Measurements from ENCODE around the gene HLA-DQA2.
A peak's percentile ranks its signal among the peaks of the same experiment; 100 is the strongest.
"Not testable (repeated sequence)": the region's sequence is repeated elsewhere in the genome, so short reads cannot be mapped to it uniquely, and the experiment has no call there.

The HLA-DQA2 gene

DNA sequence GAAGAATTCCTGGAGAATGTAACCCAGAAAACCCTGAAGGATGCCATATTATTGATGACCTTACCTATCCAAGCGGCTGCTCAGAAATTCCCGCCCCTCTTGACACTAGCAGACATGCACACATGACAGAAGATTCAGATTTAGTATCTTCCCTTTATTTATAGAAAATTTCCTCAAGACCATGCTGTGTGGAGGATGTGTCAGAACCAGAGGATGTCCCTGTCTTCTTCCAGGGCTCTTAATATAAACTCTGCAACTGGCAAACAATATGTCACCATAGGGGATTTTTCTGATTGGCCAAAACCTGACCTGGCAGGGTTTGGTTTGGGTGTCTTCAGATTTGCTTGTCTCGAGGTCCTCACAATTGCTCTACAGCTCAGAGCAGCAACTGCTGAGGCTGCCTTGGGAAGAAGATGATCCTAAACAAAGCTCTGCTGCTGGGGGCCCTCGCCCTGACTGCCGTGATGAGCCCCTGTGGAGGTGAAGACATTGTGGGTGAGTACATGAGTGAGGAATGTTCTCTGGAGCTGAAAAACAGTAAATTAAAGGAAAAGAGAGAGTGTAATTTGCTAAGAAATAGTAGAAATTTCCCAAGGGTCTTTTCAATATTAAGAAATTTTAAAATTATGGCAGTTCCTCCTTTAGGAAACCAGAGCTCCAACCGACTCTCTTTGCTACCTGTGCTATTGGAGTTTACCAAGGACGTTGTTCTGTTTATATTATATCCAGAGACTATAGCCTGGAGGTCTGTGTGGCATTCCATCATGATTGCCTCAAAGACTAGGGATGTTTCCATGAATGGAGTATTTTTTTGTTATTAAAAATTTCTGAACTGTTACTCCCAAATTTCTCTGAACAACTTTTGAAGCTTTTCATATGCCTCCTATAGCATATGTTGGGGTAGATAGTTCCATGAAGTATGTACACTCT lies at the start of gene HLA-DQA2:
Gene HLA-DQA2 (plus strand): TSS at position 361 of the 930 bp plus-strand sequence. CDS start 53 bp downstream, at position 414.
- no peak for FAIRE-seq

DNA sequence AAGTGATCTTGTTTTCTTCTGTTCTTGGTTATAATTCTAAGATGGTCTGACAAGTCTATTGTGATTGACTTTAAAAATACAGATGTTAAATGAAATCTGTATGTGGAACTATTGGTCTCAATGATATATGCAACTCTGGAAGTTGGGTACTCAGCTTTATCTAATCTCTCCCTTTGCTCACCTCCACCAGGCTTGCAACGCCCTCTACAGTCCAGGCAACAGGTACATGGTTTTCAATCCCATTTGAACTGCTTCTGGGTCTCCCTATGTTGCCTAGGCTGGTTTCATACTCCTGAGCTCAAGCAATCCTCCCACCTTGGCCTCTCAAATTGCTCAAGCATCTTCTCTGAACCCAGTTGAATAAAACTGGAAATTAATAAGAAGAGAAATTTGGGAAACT lies 49.2 kb upstream of the HLA-DQA2 start:
- no peak for FAIRE-seq

DNA sequence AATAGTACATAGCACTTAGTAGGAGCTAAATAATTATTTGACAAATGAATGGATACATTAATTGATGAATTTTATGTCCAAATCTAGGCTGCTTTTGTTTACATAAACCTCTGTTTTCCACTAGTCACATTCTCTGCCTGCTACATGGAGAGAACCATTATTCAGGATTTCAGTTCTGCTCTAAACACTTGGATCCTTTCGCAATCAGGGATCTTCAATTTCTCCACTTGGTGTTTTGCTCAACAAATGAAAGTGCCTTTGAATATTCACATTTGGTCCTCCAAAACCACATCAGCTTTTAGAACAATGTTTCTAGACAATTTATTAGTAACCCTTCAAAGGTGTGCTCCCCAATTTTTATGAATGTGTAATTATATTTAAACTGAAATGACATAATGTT lies 44.2 kb upstream of the HLA-DQA2 start:
- FAIRE-seq, result no peak

DNA sequence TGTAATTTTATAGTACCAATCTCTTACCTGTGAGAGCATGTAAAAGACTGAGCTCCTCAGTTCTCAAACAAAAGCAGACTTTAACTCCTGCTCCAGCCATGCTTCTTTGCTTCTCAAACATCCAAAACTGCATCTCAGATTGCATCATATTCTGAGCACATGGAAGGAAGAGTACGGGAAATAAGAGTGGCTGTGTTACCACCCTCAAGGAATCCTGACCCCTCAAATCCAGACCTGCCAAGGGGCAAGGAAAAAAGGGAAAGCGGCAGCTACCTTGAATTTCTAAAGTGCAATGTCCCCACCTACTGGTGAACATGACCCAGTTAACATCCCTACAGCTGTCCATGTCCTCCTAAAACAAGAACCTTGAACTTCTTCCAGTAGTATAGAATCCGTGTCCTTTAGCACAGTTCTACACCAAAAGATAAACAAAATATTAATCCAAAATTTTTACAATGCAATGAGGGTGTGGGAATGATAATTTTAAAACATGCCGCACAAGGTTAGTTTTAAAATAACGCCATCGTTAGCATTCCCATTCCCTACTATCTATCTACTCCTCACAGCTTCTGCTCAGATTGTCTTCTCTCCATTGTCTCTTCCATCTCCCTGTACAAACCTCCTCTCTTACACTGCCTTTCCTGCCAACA lies 40.7 kb upstream of the HLA-DQA2 start:
- FAIRE-seq, result peak; percentile 93

DNA sequence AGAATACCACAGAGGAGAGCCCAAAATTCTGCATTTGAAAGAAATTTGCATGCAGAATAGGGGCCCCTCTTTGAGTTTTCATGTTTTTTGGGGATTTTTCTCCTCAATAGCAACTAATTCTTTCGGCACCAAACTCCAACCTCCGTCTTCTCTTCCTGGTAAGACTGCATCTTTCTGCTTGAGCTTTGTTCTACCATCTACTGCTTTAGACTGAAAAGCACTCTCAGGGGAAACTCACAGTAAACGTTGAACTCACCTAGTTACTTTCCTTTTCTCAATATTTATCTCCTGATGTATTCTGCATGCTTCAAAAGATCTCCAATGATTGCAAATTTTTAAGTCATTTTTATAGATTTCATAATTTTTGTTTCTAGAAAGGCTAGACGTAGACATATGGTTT lies 37.8 kb upstream of the HLA-DQA2 start:
- FAIRE-seq, result no peak

DNA sequence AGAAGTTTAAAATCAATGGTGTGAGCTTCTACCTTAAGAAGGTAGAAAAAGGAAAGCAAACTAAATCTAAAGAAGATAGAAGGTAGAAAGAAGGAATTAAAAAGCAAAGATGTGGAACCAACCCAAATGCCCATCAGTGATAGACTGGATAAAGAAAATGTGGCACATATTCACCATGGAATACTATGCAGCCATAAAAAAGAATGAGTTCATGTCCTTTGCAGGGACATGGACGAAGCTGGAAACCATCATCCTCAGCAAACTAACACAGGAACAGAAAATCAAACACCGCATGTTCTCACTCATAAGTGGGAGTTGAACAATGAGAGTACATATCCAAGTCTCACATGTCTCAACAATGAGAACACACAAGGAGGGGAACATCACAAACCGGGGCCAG lies 36.0 kb upstream of the HLA-DQA2 start:
- not testable (repeated sequence) for FAIRE-seq

DNA sequence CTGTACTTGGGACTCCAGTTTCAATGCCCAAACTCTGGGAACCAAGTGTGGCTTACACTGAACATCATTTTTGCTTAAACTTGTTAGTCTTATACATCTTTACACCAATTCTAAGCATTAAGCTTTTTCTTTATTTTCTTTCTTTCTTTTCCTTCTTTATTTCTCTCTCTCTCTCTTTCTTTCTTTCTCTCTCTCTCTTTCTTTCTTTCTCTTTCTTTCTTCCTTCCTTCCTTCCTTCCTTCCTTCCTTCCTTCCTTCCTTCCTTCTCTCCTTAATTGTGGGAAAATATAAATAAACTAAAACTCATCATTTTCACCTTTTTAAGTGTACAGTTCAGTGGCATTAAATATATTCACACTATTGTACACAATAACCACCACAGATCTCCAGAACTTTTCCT lies 31.6 kb upstream of the HLA-DQA2 start:
- FAIRE-seq, result no peak

DNA sequence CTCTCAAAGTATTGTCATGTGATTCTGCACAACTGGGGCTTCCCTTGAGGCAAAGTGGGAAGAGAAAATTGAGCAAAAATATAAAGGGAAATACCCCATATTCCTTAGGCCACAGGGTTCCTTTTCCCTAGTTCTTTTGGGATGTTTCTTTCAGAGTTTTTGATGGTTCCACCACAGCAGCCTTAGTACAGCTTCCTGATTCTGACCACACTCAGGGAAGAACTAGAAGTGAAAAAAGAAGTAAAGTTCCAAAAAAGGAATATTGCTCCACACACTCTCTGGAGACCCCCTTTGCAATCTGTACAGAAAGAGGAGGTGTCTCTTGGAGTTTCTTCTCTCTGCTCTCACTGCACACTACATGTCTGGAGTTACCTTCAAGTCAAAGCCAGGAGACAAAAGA lies 27.9 kb upstream of the HLA-DQA2 start:
- no peak for FAIRE-seq

DNA sequence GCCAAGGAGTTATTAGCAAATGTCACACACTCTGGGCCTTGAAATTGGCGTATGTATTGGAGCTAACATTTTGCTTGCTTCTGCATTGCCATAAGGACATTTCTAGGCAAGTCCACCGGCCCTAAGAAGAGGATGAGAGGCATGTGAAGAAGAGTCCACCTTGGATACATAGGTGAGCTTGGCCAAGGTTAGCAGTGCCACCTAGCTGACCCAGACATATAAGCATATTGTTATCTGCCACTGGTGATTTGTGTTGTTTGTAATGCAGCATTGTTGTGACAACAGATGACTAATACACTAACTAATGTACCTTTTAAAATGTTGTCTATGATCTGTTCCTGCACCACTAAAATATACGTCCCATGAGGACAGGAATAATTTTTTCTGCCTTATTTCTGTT lies 24.8 kb upstream of the HLA-DQA2 start:
- no peak for FAIRE-seq

DNA sequence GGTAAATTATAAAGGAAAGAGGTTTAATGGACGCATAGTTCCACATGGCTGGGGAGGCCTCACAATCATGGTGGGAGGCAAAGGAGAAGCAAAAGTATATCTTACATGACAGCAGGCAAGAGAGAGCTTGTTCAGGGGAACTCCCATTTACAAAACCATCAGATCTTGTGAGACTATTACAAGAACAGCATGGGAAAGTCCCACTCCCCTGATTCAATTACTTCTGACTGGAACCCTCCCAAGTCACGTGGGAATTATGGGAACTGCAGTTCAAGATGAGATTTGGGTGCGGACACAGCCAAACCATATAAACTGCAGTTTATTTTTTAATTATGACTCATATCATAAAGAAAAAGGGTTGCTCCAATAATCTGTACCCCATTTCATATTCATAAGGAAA lies 22.3 kb upstream of the HLA-DQA2 start:
- FAIRE-seq, result no peak

DNA sequence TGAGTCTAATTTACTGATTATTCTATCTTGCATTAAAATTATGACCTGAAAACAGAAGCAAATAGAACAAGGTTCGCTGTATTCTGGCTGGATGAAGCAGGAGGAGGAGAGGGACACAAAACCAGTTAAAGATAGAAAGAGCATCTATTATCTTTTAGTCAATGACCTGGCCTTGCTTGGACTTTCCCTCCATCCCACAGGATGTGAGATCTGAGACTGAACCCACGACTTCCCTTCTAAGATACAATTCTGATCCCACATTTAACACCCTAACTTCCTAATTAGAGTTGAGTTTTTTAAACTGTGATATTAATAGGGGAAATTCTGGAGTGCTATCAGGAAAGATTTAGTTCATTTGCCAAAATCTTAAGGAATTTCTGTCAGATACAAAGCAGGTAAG lies 3.1 kb upstream of the HLA-DQA2 start:
- no peak for FAIRE-seq

DNA sequence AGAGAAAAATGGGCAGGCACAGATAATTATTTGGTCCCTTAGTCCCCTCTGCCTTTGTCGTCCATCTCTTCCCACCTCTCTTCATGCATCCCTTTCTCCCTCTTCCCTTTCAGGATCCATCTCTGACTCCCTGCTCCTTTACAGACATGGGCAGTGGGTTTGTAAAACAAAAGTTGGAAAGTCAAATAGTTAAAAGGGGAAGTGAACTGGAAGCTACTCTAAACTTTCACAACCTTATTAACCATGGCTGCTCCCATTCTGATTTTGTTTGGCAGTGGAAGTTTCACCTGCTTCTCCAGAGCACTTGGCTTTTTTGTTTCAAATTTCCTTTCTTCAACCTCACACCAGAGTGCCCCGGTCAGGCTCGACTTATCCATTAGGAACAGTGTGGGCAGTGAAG lies 1.2 kb downstream of the HLA-DQA2 start:
- no peak for FAIRE-seq

DNA sequence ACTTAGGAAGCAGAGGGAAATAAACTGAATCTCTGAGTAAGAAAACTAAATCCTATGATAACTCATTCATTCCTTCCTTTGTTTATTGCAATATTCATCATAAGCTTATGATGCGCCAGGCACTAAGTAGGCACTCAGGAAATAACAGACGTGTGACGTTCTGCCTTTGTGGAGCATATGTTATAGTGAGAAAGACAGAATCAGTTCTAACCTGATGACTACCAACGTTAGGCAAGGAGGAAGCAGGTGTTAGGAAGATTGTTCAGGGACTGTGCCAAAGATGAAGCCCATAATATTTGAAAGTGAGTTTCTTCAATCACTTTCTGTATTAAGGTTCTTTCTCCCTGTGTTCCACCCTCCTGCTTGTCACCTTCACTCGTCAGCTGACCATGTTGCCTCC lies 3.6 kb downstream of the HLA-DQA2 start:
- FAIRE-seq, result no peak

DNA sequence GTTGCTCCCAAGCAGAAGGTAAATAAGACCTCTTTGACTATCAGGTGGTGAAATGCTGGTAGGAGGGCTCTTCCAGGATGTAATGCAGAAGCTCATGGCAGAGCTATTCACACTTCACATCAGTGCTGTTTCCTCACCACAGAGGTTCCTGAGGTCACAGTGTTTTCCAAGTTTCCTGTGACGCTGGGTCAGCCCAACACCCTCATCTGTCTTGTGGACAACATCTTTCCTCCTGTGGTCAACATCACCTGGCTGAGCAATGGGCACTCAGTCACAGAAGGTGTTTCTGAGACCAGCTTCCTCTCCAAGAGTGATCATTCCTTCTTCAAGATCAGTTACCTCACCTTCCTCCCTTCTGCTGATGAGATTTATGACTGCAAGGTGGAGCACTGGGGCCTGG lies 4.5 kb downstream of the HLA-DQA2 start:
- FAIRE-seq, result not testable (repeated sequence)

DNA sequence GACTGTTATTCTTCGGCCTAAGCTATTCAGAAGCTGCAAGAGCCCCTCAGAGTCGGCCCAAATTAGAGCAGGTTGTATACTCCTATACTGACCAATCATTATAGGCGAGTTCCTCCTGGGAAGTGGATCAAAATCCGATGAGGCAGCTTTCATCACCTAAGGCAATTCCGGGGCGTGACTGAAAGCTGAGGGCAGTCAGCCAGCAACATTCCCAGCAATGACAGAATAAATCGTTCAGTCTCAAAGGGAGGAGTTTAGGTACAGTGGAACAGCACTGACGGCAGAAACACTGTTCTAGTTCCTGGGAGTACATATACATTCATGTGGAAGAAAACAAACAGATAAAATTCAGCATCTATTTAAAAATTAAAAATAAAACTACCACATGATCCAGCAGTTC lies 11.4 kb downstream of the HLA-DQA2 start:
- FAIRE-seq, result no peak

DNA sequence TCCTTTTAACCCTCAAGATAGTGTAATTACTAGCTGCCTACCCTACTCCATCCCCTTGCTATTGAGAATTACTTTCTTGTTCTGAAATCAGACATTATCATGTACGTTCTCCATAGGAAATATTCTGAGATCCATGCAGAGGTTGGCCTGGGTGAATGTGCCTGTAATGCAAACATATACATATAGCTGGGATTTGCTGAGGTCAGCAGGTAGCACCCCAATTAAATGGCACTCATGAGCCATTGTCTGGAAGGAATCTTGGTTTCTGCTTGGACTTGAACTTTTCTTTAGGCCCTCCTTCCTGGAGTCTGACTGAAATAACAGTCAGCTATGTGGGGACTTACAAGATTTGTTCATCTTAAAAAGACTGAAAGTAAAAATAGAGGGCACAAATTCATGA lies 18.5 kb downstream of the HLA-DQA2 start:
- no peak for FAIRE-seq

DNA sequence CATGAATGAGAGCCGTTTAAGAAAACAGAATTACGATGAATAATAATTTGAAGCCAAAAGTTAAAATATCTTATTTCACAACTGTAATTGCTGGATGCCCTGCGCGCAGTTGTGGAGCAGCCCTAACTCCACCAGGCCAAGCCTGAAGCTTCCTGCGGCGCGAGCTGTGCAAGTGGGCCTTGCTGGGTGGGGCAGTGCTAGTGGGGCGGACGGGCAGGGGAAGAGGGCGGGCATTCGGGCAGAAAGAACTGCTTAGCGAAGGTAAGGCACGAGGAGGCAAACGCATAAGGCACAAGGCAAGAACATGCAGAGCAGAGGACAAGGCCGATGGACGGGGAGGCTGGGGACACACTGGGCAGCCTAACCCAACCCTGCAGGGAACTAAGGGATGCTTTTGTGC lies 19.9 kb downstream of the HLA-DQA2 start:
- FAIRE-seq, result no peak

DNA sequence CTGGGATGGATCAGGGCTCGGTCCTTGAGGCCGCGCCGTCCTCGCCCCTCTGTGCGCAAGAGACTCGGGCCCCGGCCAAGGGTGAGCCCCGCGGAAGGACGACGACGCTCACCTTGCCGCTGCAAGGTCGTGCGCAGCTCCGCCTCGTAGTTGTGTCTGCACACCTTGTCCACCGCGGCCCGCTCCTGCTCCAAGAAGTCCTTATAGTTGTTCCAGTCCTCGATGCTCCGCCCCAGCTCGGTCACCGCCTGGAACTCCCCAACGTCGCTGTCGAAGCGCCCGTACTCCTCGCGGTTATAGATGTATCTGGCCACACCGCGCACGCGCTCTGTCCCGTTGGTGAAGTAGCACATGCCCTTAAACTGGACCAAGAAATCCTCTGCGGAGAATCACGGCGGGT lies 20.4 kb downstream of the HLA-DQA2 start:
- FAIRE-seq, result no peak

DNA sequence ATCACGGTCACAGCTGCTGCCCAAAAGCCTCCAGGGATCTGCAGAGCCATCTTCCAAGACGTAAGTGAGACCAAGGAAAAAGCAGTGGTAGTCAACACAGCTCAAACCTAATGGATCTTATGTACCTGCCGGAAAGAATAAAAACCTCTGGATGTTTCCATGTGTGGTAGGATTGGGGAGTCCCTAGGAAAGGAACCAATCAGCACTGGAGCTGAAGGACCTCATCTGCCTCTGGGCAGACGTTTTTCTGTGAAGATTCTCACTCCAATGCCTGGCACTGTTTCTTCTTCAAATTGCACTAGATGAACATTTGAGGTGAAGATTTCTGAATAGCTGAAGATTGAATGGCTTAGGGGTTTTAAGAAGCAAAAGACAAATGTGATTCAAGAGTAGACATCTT lies 22.2 kb downstream of the HLA-DQA2 start, which contains the start of gene HLA-DQB2:
Gene HLA-DQB2 (minus strand): TSS at position 112 of the 400 bp plus-strand sequence. CDS start 62 bp downstream, at position 50.
- FAIRE-seq, result no peak

DNA sequence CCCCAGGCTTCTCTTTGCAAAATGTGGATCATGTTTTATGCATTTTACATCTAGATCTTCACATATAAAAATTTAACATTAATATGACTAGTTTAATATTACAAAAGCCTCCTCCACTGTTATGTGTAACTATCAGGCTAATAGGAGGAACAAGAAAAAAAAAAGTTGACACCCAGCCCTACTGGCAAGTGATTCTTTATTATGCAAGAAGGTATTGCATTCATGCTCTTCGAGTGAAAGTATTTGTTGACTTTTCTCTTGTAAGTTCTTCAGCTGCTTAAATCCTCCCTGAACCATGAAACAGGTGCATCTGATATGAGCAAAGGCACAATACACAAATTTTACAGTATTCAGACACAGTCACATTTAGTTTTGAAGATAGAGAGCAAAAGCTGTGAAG lies 22.9 kb downstream of the HLA-DQA2 start:
- FAIRE-seq, result no peak

DNA sequence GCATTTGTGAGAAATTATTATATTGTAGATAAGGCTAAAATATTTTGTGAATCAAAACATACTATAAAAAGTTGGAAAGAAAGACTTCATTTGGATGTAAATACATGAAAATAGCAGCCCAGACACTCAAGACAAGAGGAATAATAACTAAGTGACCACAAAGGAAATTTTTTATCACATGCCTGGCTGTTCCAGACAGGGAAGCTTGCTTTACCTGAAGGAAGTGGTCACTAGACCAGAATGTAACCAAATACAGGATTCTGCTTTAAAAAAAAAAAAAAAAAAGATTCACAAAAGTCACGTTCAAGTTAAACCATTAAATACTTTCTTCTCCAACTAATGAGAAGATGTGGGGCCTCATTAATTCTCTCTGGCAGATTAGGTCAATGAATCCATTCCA lies 31.5 kb downstream of the HLA-DQA2 start:
- FAIRE-seq, result no peak

DNA sequence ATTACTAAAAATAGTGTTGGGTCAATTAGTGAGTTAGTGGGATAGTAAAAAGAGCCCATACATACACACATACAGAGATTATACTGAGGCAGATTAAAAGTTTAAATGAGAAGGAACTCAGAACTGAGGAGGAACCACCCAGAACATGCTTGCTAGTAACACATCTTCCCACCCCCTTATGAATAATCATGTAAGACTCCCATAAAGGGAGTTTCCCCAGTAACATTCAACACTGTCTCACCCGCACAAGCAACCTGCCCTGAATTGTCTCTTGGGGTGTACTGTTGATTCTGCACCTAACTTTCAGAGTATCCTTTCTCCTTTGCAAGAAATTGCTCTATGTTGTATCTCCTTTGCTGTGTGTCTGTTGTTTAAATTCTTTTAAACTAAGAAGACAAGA lies 33.2 kb downstream of the HLA-DQA2 start:
- FAIRE-seq, result no peak

DNA sequence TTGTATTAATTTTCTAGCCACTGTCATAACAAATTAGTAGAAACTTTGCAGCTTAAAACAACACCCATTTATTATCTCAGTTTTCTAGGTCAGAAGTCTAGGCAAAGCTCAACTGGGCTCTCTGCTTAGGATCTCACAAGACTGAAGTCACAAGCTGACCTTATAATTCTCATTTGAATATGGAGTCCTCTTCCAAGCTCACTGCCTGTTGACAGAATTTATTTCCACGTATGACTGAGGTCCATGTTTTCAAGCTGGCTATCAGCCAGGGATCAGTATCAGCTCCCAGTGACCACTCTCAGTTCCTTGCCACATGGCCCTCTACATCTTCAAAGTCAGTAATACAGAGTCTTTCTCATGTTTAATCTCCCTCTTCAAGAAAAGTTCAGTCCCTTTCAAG lies 33.9 kb downstream of the HLA-DQA2 start:
- FAIRE-seq, result no peak

DNA sequence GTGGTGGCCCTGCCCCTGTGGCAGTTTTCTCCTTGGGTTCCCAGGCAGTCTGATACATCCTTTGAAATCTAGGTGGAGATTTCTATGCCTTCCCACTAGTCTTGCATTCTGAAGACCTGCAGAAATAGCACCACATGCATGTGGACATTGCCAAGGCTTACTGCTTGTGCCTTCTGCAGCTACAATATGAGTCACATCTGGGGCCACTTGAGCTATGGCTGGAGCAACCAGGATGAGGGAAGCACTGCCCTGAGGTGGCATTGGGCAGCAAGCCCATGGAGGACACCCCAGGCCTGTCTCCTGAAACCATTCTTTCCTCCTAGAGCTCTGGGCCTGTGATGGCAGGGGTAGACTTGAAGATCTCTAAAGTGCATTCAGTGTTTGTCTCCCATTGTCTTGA lies 37.8 kb downstream of the HLA-DQA2 start:
- FAIRE-seq, result no peak
